SK-N-MC (cell line): ENCODE data around the gene MAP1LC3B.

Experiments
- EZH2 ChIP-seq: fragments of 200-600 bp; sonication (generic); IDR thresholded peaks from one replicate; pipeline ENCODE4 v1.6.1; 2017; ENCODE audit warnings: antibody characterized with exemption
- FOXP2 ChIP-seq: optimal IDR thresholded peaks from 2 replicates; pipeline ENCODE3; 2011; ENCODE audit warnings: mild to moderate bottlenecking, moderate library complexity; ENCODE audit not compliant: insufficient read depth; ENCODE audit errors: extremely low read length, control extremely low read depth
- POLR2AphosphoS5 ChIP-seq: IDR thresholded peaks from 2 replicates; pipeline ENCODE4 v1.6.1; 2012; ENCODE audit warnings: mild to moderate bottlenecking, low read depth, low read length, borderline replicate concordance

DNA sequence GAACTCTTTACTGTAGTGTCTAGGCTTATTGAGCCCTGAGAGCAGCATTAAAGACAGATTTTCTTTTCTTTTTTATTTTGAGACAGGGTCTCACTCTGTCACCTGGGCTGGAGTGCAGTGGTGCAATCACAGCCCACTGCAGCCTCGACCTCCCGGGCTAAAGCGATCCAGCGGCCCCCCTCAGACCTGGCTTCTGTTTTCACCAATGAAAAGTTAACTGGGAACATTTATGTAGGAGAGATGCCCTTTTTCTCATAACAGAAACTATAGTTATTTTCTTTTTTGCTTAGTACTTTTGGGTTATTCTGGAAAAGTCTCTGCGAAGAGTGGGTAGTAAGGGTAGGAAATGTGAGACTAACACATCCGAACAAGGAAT, 1.5 kb downstream of the MAP1LC3B start:
- TF ChIP-seq POLR2AphosphoS5 (no peak), EZH2 (no peak), FOXP2 (no peak)
